Measurements from ENCODE around the gene TPCN1. TPM values are rescaled to one million over a fixed set of nuclear protein-coding genes. Genes with fewer than 3 reads are reported as not detected.

Gene TPCN1
- total RNA-seq, 2 donors from 2014 or later = 18.9 to 30.8 TPM

DNA sequence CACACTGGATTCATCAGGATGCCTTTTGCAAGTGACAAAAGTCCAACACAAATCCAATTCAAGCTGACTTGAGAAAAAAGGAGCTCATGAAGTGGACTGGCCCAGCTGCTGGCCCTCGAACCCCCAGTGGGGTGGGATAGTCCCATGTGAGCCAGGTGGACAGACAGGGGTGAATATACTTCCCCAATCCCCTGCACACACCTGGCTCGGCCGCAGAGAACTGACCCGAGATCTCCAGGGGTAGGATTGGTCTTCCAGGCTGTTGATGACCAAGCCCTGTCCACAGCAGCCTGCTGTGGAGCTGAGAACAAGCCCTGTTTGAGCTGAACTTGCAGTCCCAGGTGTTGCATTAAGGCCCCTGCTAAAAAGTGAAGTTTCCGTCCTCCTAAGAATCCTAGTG lies 56.2 kb downstream of the TPCN1 start:
- H3K9ac ChIP-seq (ENCODE audit: extremely low read depth, low read length, poor library complexity, severe bottlenecking) = no peak overlapping the region
- Mint-ChIP-seq H3K36me3 (ENCODE audit: low read depth) (peaks cover 5% of the 10 kb centered on the region), H3K4me1 (no peaks in the 10 kb centered on the region), H3K9me3 (no peaks in the 10 kb centered on the region), H3K27me3 (ENCODE audit: insufficient read depth) (no peaks in the 10 kb centered on the region), H3K27ac (no peak overlapping the region), H3K4me3 (no peak overlapping the region)
- no peaks in the 10 kb centered on the region for H3K4me1 ChIP-seq (ENCODE audit: control insufficient read depth, insufficient read depth, low read length)
- no peaks in the 10 kb centered on the region for H3K36me3 ChIP-seq (ENCODE audit: control insufficient read depth, insufficient read depth, low read length)
- no peaks in the 10 kb centered on the region for H3K9me3 ChIP-seq (ENCODE audit: control insufficient read depth, low read length)
- no peak overlapping the region for H3K27ac ChIP-seq (ENCODE audit: low read depth, low read length)
- TF ChIP-seq, protein P1, sequence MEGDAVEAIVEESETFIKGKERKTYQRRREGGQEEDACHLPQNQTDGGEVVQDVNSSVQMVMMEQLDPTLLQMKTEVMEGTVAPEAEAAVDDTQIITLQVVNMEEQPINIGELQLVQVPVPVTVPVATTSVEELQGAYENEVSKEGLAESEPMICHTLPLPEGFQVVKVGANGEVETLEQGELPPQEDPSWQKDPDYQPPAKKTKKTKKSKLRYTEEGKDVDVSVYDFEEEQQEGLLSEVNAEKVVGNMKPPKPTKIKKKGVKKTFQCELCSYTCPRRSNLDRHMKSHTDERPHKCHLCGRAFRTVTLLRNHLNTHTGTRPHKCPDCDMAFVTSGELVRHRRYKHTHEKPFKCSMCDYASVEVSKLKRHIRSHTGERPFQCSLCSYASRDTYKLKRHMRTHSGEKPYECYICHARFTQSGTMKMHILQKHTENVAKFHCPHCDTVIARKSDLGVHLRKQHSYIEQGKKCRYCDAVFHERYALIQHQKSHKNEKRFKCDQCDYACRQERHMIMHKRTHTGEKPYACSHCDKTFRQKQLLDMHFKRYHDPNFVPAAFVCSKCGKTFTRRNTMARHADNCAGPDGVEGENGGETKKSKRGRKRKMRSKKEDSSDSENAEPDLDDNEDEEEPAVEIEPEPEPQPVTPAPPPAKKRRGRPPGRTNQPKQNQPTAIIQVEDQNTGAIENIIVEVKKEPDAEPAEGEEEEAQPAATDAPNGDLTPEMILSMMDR (conservative IDR thresholded peaks at IDR 0.05) = no peak
- no peak overlapping the region for H3K4me3 ChIP-seq (ENCODE audit: low read length)
- no peak for DNase-seq
- WGBS, 2 experiments (ENCODE audit: insufficient coverage in 1 of 2, insufficient read length in 1 of 2) = 89 to 93% methylated on average over 4 to 5 of the region's 5 CpGs
- no peaks in the 10 kb centered on the region for H3K27me3 ChIP-seq (ENCODE audit: control insufficient read depth, insufficient read depth, low read length, poor library complexity, severe bottlenecking)

- no peaks in the 10 kb centered on the region for H3K27me3 ChIP-seq (ENCODE audit: control insufficient read depth, insufficient read depth, low read length, poor library complexity, severe bottlenecking)
- H3K4me3 Mint-ChIP-seq = no peak overlapping the region
- no peak overlapping the region for H3K9ac ChIP-seq (ENCODE audit: extremely low read depth, low read length, poor library complexity, severe bottlenecking)
- H3K9me3 Mint-ChIP-seq = no peaks in the 10 kb centered on the region
- no peaks in the 10 kb centered on the region for H3K27me3 Mint-ChIP-seq (ENCODE audit: insufficient read depth)
- peaks cover 5% of the 10 kb centered on the region for H3K36me3 Mint-ChIP-seq (ENCODE audit: low read depth)
- TF ChIP-seq, protein P1 (conservative IDR thresholded peaks at IDR 0.05) = no peak
- no peak for DNase-seq
- H3K4me1 ChIP-seq (ENCODE audit: control insufficient read depth, insufficient read depth, low read length) = no peaks in the 10 kb centered on the region
- no peaks in the 10 kb centered on the region for H3K4me1 Mint-ChIP-seq
- H3K27ac Mint-ChIP-seq = no peak overlapping the region
- H3K4me3 ChIP-seq (ENCODE audit: low read length) = no peak overlapping the region
- no peaks in the 10 kb centered on the region for H3K36me3 ChIP-seq (ENCODE audit: control insufficient read depth, insufficient read depth, low read length)
- no peak overlapping the region for H3K27ac ChIP-seq (ENCODE audit: low read depth, low read length)
- H3K9me3 ChIP-seq (ENCODE audit: control insufficient read depth, low read length) = no peaks in the 10 kb centered on the region
- 85 to 95% methylated on average over 7 to 8 of the region's 8 CpGs for WGBS, 2 experiments (ENCODE audit: insufficient coverage in 1 of 2, insufficient read length in 1 of 2)
Observed at GRCh38 chr12:113278141-113278540, 56.9 kb downstream of the TPCN1 start.

GRCh38 chr12:113278633-113279032 lies 57.4 kb downstream of the TPCN1 start:
- 87 to 93% methylated on average over 5 of the region's 5 CpGs for WGBS, 2 experiments (ENCODE audit: insufficient coverage in 1 of 2, insufficient read length in 1 of 2)
- no peaks in the 10 kb centered on the region for H3K36me3 ChIP-seq (ENCODE audit: control insufficient read depth, insufficient read depth, low read length)
- Mint-ChIP-seq H3K27ac (no peak overlapping the region), H3K4me3 (no peak overlapping the region), H3K27me3 (ENCODE audit: insufficient read depth) (no peaks in the 10 kb centered on the region), H3K36me3 (ENCODE audit: low read depth) (peaks cover 5% of the 10 kb centered on the region), H3K9me3 (no peaks in the 10 kb centered on the region), H3K4me1 (no peaks in the 10 kb centered on the region)
- no peaks in the 10 kb centered on the region for H3K9me3 ChIP-seq (ENCODE audit: control insufficient read depth, low read length)
- TF ChIP-seq, protein P1 (conservative IDR thresholded peaks at IDR 0.05) = no peak
- H3K4me1 ChIP-seq (ENCODE audit: control insufficient read depth, insufficient read depth, low read length) = no peaks in the 10 kb centered on the region
- no peak overlapping the region for H3K4me3 ChIP-seq (ENCODE audit: low read length)
- H3K27me3 ChIP-seq (ENCODE audit: control insufficient read depth, insufficient read depth, low read length, poor library complexity, severe bottlenecking) = no peaks in the 10 kb centered on the region
- no peak for DNase-seq
- H3K27ac ChIP-seq (ENCODE audit: low read depth, low read length) = no peak overlapping the region
- no peak overlapping the region for H3K9ac ChIP-seq (ENCODE audit: extremely low read depth, low read length, poor library complexity, severe bottlenecking)

Data from endodermal cell (in vitro differentiated cells).